HG03354 (cell line): ENCODE measurements around the gene FSIP1.

Source experiments
- ATAC-seq: cut with Tn5 transposase; IDR thresholded peaks from one replicate; pipeline ENCODE4 v1.9.1; 2021; ENCODE audit warnings: mild to moderate bottlenecking; ENCODE audit not compliant: unreplicated experiment, poor library complexity, severe bottlenecking

FSIP1 gene

GRCh38 chr15:39695793-39696192 lies 86.8 kb downstream of the FSIP1 start:
- no peak for ATAC-seq

DNA sequence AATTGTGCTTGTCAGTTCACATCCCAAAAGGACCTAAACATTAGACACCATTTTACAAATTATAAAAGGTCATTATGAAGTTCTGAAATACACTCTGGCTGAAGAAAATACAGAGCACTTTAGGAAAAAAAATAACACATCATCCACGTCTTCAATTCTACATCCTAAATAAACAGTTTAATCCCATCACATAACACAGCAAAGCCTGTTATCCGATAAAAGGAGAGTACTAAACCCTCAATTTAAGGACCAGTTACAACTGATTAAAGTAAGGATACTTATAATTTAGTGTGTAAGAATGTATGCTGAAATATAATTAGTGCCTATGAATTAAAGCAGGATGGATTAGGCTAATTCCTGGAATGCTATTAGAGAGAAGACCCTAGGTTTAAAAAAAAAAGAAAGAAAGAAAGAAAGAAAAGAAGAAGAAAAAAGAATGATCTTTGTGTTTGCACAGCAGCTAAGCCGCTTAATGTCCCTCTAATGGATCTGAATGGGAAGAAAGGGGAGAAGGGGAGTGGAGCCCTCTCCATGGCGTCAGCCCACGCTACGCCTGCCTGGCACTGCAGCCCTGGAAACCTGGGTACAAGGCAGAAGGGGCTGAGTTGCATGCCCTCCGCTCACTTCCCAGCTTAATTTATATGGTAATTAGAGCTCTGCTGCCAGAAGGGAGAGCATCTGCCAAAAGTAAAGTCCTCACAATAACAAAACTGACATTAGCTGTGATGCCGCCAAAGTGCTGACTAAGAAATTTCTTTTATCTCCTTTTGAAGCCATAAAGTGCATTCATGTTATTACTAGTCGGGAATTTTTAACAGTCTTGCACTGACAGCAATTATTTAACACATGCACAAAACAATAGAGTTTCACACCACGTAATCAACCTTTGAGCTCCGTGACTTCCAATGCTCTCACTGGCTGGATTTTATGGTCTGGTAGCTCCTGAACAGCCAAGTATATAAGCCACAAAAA lies 90.0 kb downstream of the FSIP1 start:
- no peak for ATAC-seq

- no peak for ATAC-seq
Observed at GRCh38 chr15:39690881-39691634, 91.6 kb downstream of the FSIP1 start.

DNA sequence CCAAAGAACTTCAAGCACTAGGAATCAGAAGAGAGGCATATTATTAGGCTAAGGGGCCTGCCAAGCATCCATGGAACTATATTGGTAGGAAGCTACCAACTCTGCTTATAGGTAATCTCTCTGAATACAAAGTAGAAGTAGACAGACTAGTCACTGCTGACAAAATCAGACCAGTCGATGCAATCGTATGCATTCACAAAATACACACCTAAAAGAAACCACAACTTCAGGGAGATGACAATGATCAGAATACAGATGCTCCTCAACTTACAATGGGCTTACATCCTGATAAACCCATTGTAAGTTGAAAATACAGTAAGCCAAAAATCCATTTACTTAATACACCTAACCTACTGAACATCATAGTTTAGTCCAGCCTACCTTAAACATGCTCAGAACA lies 94.7 kb downstream of the FSIP1 start:
- ATAC-seq: no peak

- no peak for ATAC-seq
Observed at GRCh38 chr15:39685999-39686613, 96.5 kb downstream of the FSIP1 start.

DNA sequence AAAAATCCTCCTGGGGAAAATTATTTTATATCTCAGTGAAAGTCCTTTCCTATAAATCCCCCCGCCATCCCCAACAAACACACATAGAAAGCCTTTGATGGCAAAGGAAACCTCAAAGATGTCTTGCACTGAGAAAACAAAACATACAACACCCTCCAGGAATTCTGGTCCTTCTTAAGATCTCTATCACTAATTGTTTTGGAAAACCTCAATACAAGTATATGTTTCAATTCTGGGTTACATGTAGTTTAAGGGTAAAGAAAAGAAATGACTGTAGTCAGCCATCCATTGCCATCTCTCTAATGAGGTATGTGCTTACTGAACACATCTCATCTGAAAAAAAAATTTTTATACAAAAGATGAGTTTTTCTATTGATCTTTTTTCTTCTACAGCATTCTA lies 97.3 kb downstream of the FSIP1 start:
- ATAC-seq: no peak

DNA sequence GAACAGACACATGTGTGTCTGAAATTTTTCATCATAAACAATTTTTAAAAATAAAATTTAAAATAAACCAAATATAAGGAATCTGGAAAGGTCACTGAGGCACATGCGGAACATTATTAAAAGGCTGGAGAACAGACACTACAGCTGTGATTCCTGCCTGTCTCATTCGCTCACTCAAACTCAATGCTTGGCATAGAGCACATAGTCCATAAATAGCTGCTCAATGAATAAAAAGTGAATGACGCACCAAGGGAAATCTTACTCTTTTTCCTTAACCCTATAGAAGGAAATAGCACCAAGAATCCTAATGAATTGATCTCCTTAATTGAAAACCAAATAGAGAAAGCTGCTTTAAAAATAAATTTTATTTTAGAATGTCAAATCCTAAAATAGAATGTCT lies 98.4 kb downstream of the FSIP1 start:
- no peak for ATAC-seq

GRCh38 chr15:39682366-39682765 lies 100.3 kb downstream of the FSIP1 start:
- ATAC-seq: no peak

DNA sequence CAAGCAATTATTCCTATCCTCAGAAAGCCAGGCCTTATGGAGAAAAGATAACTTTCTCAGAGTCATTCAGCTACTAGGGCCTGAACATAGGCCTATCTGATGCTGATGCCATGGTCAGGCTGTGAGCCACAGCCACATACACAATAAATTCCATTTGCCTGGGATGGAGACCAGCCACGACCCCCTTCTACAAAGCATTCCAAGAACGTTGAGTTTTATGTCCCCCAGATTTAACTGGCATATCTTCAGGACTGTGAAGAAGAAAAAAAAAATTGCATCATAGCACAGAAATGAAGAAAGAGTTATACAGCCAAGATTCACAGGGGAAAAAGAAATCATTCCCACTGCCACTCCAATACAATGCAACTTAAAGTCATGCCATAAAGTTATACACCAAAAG lies 101.8 kb downstream of the FSIP1 start:
- ATAC-seq: no peak

DNA sequence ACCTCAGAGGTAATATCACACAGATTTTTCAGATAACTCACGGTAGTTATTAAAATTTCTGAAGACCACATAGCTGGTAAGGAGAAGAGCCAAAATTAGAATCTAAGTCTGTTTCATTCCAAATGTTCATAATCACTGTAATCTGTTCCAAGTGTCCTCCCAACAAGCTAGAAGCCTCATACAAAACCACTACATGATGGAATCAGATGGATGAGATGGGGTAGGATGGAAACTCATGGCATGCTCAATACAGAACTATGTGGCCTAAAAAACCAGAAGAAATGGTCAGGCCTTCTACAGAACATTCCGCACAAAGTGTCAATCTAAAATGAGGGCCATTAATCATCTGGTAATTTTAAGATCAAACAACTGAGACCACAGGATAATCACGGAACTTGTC lies 110.0 kb downstream of the FSIP1 start:
- no peak for ATAC-seq

GRCh38 chr15:39672184-39672583 lies 110.5 kb downstream of the FSIP1 start:
- no peak for ATAC-seq

DNA sequence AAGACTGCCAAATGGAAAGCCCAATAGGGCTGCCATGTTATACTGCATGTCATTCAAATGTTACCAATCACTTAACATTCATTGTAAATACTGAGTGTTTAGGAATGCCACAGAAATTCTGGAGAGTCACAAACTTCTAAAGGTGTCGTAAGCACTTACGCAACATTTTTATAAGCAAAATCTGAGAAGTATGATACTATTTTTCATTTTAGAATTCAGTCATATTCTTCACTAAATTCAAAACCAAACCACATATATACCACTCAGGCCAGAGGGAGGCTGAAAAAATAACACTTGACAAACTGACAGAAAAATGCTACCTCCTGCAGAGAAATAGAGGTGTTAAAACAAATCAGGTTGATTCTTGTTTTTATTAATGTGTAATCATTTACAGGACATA lies 112.0 kb downstream of the FSIP1 start:
- no peak for ATAC-seq

DNA sequence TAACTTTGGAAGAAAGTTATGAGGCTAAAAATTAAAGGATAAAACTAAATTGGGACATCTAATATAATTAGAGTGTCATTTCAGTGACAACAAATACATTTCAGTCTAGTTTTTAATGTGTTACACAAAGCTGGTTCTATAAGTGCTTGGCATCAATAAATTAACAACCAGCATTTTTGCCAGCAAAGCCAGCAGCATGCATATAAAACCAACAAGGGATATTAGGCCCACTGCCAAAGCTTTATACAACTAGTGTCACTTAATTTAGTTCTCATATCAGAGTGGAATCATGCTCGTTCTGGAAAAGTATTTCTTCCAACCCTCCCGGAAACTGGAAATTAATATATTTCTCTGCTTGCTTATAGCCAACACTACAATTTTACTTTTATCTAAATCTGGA lies 113.0 kb downstream of the FSIP1 start:
- ATAC-seq: no peak

GRCh38 chr15:39669241-39669640 lies 113.4 kb downstream of the FSIP1 start:
- ATAC-seq: no peak

- ATAC-seq: no peak
Observed at GRCh38 chr15:39668457-39668856, 114.2 kb downstream of the FSIP1 start.

DNA sequence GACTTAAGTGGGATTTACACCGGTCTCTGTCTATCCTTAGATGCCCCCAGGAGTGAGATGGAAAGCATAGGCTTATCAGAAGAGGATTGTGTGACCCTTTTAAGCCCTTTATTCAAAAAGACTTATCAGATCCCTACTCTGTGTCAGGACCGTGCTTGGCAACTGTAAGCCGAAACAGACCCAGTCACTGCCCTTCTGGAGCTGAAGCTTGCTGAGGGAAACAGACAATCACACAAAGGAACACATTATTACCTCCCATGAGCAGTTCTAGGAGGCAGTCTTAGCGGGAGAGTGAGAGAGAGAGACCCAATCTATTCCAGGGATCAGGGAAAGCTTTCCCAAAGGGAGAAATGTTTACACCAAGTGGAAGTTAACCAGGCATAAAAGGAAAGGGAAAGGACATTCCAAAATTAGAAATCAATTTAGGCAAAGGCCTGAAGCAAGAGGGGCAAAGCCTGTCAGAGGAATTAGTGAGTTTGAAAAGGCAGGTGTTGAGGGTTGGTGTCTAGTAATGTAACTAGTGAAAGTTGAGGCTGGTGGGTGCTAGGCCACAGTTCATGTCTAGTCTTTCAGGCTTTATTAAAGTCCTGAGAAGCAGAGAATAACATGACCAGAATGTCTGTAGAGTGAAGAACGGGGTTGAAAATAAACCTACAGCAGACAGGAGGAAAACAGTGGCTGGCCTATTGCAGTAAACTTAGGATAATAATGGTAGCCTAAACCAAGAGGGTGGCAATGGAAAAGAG lies 115.1 kb downstream of the FSIP1 start:
- ATAC-seq: no peak

GRCh38 chr15:39666677-39667076 lies 116.0 kb downstream of the FSIP1 start:
- ATAC-seq: no peak

- ATAC-seq: no peak
Observed at GRCh38 chr15:39665629-39666250, 116.9 kb downstream of the FSIP1 start.

DNA sequence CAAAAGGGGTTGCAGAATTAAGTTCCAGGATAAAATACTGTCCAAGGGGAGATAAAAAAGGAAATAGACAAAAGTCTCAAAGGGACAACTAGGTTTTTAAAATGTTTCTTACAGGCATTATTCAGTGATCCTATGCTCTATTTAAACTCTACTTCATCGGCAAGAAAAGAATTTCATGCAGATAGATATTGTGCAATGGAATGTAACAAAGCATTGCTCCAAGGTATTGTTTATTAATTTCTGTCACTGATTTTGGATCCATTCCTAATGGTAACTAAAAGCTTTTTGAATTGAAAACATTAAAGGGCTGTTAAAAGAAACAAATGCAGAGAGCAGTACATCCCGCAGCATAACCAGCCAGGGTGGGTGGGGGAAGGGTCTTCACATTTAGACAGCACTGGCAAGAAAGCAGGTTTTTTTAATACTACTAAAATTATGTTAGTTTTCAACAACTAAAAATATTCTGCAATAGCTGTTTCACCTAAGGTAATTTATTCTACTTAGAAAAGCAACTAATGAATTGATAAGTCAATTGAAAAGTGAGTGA lies 118.9 kb downstream of the FSIP1 start:
- no peak for ATAC-seq
